DMS 273 (cell line): ENCODE measurements around the gene OSGEP.

Source experiments
- DNase-seq: peaks from one replicate; lab custom pipeline; 2025; ENCODE audit not compliant: unreplicated experiment; lab: John Stamatoyannopoulos, UW

The OSGEP gene

DNA sequence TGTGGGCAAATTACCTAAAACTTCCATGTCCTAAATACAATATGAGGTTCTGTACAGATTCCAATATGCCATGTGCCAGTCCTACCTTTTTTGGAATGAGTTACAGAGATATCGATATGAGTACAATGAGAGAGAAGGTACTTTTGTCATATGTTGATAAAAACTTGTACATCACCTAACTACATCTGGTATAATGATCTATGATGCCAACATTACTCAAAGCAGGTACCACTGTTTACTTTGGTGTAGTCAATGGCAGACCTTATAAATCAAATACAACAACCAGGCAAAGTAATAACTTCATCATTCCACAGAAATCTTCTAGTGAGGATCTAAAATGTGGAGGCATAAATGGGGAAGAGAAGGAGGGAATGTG lies 54.0 kb downstream of the OSGEP start:
- no peak for DNase-seq

DNA sequence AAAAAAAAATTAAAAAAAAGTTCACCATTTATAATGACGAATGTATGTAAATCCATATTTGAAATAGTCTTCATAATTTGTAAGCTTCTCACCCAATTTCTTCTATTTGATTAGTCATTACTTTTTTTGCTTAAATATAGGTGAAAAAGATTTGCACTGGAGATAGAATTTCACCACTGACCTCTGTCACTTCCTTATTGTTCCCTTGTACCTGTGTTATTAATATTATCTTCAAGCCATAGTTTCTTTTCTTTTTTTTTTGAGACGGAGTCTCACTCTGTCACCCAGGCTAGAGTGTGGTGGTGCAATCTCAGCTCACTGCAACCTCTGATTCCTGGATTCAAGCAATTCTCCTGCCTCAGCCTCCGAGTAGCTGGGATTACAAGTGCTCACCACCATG lies 57.1 kb downstream of the OSGEP start:
- no peak for DNase-seq
